ENCODE measurements around the gene RNFT2.

The RNFT2 gene

DNA sequence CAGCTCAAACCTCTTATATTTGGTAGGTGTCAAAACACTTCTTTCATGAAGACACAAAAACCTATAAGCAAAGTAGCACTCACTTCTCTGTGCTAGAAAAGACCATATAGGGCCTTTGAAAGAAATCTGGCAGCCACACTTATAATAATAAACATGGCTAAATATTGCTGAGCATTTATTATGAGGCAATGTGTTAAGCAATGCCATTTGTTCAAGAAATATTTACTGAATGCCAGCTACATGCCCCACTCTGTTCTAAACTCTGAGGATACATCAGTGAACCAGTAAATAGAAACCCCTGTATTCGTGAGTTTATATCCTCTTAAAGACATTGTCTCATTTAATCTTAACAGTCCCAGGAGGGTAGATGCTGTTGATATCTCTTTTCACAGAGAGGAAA is 52.0 kb downstream of the RNFT2 start:
- no peak overlapping the region for H3K4me3 ChIP-seq (ENCODE audit: control insufficient read depth, low read depth, low read length)
- no peak for DNase-seq (ENCODE audit: low read depth)
- TF ChIP-seq, protein P1, sequence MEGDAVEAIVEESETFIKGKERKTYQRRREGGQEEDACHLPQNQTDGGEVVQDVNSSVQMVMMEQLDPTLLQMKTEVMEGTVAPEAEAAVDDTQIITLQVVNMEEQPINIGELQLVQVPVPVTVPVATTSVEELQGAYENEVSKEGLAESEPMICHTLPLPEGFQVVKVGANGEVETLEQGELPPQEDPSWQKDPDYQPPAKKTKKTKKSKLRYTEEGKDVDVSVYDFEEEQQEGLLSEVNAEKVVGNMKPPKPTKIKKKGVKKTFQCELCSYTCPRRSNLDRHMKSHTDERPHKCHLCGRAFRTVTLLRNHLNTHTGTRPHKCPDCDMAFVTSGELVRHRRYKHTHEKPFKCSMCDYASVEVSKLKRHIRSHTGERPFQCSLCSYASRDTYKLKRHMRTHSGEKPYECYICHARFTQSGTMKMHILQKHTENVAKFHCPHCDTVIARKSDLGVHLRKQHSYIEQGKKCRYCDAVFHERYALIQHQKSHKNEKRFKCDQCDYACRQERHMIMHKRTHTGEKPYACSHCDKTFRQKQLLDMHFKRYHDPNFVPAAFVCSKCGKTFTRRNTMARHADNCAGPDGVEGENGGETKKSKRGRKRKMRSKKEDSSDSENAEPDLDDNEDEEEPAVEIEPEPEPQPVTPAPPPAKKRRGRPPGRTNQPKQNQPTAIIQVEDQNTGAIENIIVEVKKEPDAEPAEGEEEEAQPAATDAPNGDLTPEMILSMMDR (IDR thresholded peaks at IDR 0.05; ENCODE audit: control insufficient read depth, insufficient read depth, low read depth, low read length, missing control alignments) = no peak

DNA sequence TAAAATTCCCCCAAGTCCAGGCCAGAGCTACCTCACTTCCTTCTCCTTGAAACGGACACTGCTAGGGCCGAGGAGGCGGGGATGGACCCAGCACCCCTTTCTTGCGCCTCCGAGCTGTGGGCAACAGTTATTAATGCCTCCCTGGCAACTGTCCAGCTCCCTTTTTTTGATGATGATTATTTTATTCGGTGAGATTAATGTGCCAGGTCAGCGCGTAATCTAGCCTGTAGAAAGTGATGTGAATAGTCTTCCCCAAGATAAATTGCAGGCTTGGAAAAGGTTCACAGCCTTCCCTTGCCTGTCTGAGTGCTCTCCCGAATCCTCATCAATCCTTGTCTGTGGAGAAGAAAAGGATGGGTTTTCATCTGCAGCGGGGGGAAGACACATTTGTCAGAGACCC is 54.3 kb downstream of the RNFT2 start:
- no peak for DNase-seq (ENCODE audit: low read depth)
- no peak overlapping the region for H3K4me3 ChIP-seq (ENCODE audit: control insufficient read depth, low read depth, low read length)
- TF ChIP-seq, protein P1 (IDR thresholded peaks at IDR 0.05; ENCODE audit: control insufficient read depth, insufficient read depth, low read depth, low read length, missing control alignments) = no peak

DNA sequence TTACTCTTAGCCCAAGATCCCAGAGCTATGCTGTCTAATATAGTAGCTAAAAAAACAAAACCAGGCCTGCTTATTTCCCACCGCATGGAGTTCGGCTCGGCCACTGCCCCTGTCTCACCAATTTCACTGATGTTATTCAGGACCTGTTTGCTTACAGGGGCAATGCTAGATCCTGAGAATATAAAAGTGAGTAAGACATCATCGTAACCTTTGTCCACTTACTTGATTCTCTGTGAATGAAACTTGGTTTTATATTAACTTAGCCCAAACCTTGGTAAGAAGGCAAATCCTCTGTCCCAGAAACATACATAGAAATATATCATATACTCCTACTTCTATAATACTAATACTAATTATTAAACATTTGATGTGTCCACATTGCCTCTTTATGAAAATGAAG is 56.6 kb downstream of the RNFT2 start:
- no peak for DNase-seq (ENCODE audit: low read depth)
- TF ChIP-seq, protein P1 (IDR thresholded peaks at IDR 0.05; ENCODE audit: control insufficient read depth, insufficient read depth, low read depth, low read length, missing control alignments) = no peak
- no peak overlapping the region for H3K4me3 ChIP-seq (ENCODE audit: control insufficient read depth, low read depth, low read length)

DNA sequence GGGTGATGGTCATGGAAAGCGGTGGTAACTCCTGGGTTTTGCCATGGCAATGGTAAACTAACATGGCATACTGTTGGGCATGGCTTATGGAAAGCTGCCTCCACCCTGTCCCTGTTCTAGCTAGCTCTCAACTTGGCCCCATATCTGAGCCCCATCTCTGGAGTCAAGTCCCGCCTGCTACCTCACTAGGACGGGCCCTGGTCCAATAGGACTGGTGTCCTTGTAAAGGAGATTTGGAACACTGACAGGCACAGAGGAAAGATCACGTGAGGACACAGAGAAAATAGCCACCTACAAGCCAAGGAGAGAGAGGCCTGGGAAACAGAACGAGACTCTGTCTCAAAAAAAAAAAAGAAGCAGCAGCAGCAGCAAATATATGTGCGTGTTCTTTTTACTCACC is 59.8 kb downstream of the RNFT2 start:
- DNase-seq (ENCODE audit: low read depth) = no peak
- TF ChIP-seq, protein P1 (IDR thresholded peaks at IDR 0.05; ENCODE audit: control insufficient read depth, insufficient read depth, low read depth, low read length, missing control alignments) = no peak
- no peak overlapping the region for H3K4me3 ChIP-seq (ENCODE audit: control insufficient read depth, low read depth, low read length)

DNA sequence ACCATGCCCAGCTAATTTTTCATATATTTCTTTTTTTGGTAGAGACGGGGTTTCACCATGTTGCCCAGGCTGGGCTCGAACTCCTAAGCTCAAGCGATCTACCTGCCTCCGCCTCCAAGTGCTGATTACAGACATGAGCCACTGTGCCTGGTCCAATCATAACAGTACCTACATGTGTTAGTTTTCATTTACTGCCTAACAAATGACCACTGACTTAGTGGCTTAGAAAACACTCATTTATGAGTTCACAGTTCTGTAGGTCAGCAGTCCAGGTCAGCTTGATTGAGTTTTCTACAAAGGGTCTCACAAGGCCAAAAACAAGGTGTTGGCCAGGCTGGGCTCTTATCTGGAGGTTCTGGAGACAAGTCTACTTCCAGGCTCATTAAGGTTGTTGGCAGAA is 60.6 kb downstream of the RNFT2 start:
- no peak for DNase-seq (ENCODE audit: low read depth)
- TF ChIP-seq, protein P1 (IDR thresholded peaks at IDR 0.05; ENCODE audit: control insufficient read depth, insufficient read depth, low read depth, low read length, missing control alignments) = no peak
- H3K4me3 ChIP-seq (ENCODE audit: control insufficient read depth, low read depth, low read length) = no peak overlapping the region

DNA sequence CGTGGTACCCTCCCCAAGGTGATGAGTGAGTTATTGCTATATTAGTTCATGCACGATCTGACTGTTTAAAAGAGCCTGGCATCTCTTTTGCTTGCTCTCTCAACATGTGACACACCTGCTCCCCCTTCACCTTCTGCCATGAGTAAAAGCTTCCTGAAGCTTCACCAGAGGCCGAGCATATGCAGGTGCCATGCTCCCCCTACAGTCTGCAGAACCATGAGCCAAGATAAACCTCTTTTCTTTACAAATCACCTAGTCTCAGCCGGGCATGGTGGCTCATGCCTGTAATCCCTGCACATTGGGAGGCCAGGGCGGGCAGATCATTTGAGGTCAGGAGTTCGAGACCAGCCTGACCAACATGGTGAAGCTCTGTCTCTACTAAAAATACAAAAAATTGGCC is 61.8 kb downstream of the RNFT2 start:
- DNase-seq (ENCODE audit: low read depth) = no peak
- TF ChIP-seq, protein P1 (IDR thresholded peaks at IDR 0.05; ENCODE audit: control insufficient read depth, insufficient read depth, low read depth, low read length, missing control alignments) = no peak
- H3K4me3 ChIP-seq (ENCODE audit: control insufficient read depth, low read depth, low read length) = no peak overlapping the region

DNA sequence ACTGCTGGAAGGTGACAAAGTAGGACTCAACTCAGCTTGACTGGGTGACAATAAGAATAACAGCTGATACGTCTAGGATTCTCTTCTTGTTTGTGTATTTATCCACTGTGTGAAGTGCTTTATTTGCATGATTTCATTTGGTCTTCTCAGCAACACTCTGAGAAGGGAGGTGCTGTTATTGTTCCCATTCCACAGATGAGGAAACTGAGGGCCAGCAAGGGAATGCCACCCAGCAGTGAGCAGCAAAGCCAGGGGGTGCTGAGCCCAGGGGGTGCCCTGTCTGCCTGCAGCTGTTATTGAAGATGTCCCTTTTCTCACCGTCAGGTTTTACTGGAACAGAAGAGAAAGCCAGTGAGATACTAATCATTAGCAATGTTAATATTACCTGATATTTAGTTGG is 62.8 kb downstream of the RNFT2 start:
- no peak for DNase-seq (ENCODE audit: low read depth)
- H3K4me3 ChIP-seq (ENCODE audit: control insufficient read depth, low read depth, low read length) = no peak overlapping the region
- TF ChIP-seq, protein P1 (IDR thresholded peaks at IDR 0.05; ENCODE audit: control insufficient read depth, insufficient read depth, low read depth, low read length, missing control alignments) = no peak

Measured in AG09309 (cell line).